Keratinocyte (primary cell): ENCODE measurements around the gene TBC1D2. TPM values are rescaled to one million over a fixed set of nuclear protein-coding genes. Genes with fewer than 3 reads are reported as not detected.

ENCODE experiments used
- DNase-seq: peaks from one replicate; pipeline ENCODE4 v3.0.0-alpha.2; 2011; ENCODE audit warnings: low read depth, missing footprints, low spot score
- FAIRE-seq: peaks from 2 replicates; lab custom pipeline; 2011; peaks lifted over from hg19 to GRCh38; lab: Jason Lieb, UNC
- H2AFZ ChIP-seq: 2 replicates; pipeline ENCODE4 v1.6.0; 2012; ENCODE audit warnings: low read length, control low read depth, inconsistent platforms; ENCODE audit not compliant: control insufficient read depth
- H3K27ac ChIP-seq: 2 replicates; pipeline ENCODE4 v1.5.1; 2011; ENCODE audit warnings: low read length; ENCODE audit not compliant: control insufficient read depth, insufficient read depth
- H3K27me3 ChIP-seq: 3 replicates; pipeline ENCODE4 v1.6.0; 2011; ENCODE audit warnings: low read length; ENCODE audit not compliant: control insufficient read depth, insufficient read depth; ENCODE audit errors: extremely low read depth
- H3K36me3 ChIP-seq, 2 experiments: 2 replicates in 1 of 2; 3 replicates in 1 of 2; pipeline ENCODE4 v1.5.1; 2011; ENCODE audit warnings: low read length in 2 of 2, mild to moderate bottlenecking in 1 of 2; ENCODE audit not compliant: control insufficient read depth in 2 of 2, insufficient read depth in 2 of 2; ENCODE audit errors: extremely low read depth in 1 of 2
- H3K4me1 ChIP-seq: 3 replicates; pipeline ENCODE4 v1.5.1; 2011; ENCODE audit warnings: low read length; ENCODE audit not compliant: control insufficient read depth, insufficient read depth; ENCODE audit errors: extremely low read depth
- H3K4me2 ChIP-seq: 3 replicates; pipeline ENCODE4 v1.6.0; 2011; ENCODE audit warnings: low read depth, low read length; ENCODE audit not compliant: control insufficient read depth, insufficient read depth; ENCODE audit errors: extremely low read depth
- H3K4me3 ChIP-seq, 3 experiments: fragments of 200-600 bp in 1 of 3; sonication (generic) in 1 of 3; 2 replicates in 2 of 3; 3 replicates in 1 of 3; pipeline ENCODE4 v1.5.1; 2011 to 2016; ENCODE audit warnings: low read length in 3 of 3, mild to moderate bottlenecking in 3 of 3, control low read depth in 2 of 3, inconsistent platforms in 1 of 3, low read depth in 1 of 3, mixed read lengths in 1 of 3, mixed run types in 1 of 3, moderate library complexity in 1 of 3; ENCODE audit not compliant: control insufficient read depth in 2 of 3, insufficient read depth in 2 of 3; ENCODE audit errors: extremely low read depth in 1 of 3
- H3K79me2 ChIP-seq: 2 replicates; pipeline ENCODE4 v1.6.0; 2012; ENCODE audit warnings: low read length; ENCODE audit not compliant: control insufficient read depth, insufficient read depth
- H3K9ac ChIP-seq: 3 replicates; pipeline ENCODE4 v1.6.0; 2011; ENCODE audit warnings: low read length; ENCODE audit not compliant: control insufficient read depth, insufficient read depth; ENCODE audit errors: extremely low read depth
- H3K9me1 ChIP-seq: 3 replicates; pipeline ENCODE4 v1.6.0; 2011; ENCODE audit warnings: low read length; ENCODE audit not compliant: control insufficient read depth, insufficient read depth; ENCODE audit errors: extremely low read depth
- H3K9me3 ChIP-seq: 2 replicates; pipeline ENCODE4 v1.5.1; 2012; ENCODE audit warnings: low read depth, low read length; ENCODE audit not compliant: control insufficient read depth
- H4K20me1 ChIP-seq: 3 replicates; pipeline ENCODE4 v1.6.0; 2011; ENCODE audit warnings: low read length; ENCODE audit not compliant: control insufficient read depth, insufficient read depth; ENCODE audit errors: extremely low read depth
- CTCF ChIP-seq, 3 experiments: IDR thresholded peaks in 1 of 3; conservative IDR thresholded peaks in 1 of 3; optimal IDR thresholded peaks in 1 of 3; 2 replicates in 2 of 3; 3 replicates in 1 of 3; pipeline versions ENCODE3 to v1.5.1; 2011; ENCODE audit warnings: low read length in 3 of 3, mild to moderate bottlenecking in 3 of 3, moderate library complexity in 2 of 3, control low read depth in 1 of 3, inconsistent platforms in 1 of 3; ENCODE audit not compliant: insufficient read depth in 2 of 3; ENCODE audit errors: extremely low read depth in 1 of 3
- EZH2 ChIP-seq: IDR thresholded peaks from one replicate; pipeline ENCODE4 v1.6.1; 2012; ENCODE audit warnings: inconsistent platforms, mild to moderate bottlenecking, low read length, moderate library complexity
- dilution Hi-C: fragments of 300-500 bp; cut with MboI; formaldehyde crosslinking; loops from one replicate; pipeline ENCODE4 v1.7.0; 2020; ENCODE audit warnings: low sequenced_read_pairs; ENCODE audit not compliant: extremely low pct_ligation_motif_present
- polyA plus RNA-seq, 5 experiments: library from polyadenylated mRNA; depleted of rRNA in 3 of 5; stranded (reverse) in 3 of 5; stranded (forward) in 1 of 5; unstranded in 1 of 5; fragments of >200 nt; gene quantifications; 1 replicate in 1 of 5; 2 replicates in 3 of 5; 3 replicates in 1 of 5; pipeline versions ENCODE4 v1.2.1 to v1.2.3, GENCODE V29; 2011 to 2012; ENCODE audit warnings: missing spikeins in 2 of 5, low read depth in 1 of 5, low replicate concordance in 1 of 5

TBC1D2 gene
- polyA plus RNA-seq, 1 donor (not counting 4 experiments of a cell fraction or from before 2014, with no cell fraction given) = 59.2 TPM

DNA sequence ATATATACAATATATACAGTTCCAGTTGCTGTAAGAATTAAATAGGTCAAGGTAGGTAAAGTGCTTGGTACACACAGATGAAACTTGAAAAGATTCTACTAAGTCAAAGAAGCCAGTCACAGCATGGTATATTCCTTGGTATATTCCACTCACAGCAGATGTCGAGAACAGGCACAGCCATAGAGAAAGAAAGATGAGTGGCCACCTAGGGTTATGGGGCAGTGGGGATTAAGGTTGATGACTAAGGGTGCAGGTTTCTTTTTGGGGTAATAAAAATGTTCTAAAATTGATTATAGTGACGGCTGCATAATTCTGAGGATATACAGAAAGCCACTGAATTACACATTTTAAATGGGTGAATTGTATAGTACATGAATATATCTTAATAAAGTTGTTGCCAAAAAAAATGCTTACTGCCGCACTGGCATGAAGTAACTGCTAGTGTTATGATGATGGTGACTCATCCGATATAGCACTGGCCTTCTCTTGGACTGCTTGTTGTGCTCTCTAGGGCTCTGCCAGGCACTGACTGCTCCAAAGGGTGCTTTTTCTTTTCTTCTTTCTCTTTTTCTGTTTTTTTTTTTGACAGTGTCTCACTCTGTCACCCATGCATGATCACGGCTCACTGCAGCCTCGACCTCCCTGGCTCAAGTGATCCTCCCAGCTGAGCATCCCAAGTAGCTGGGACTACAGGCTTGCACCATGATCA is 23.5 kb downstream of the TBC1D2 start:
- TF ChIP-seq CTCF (optimal IDR thresholded peaks at IDR 0.05 in 1 of 3, IDR thresholded peaks at IDR 0.05 in 1 of 3, conservative IDR thresholded peaks at IDR 0.05 in 1 of 3; ENCODE audit: extremely low read depth in 1 of 3, insufficient read depth in 2 of 3, low read length in 3 of 3) (no peak), EZH2 (no peak)
- H3K9me1 ChIP-seq = peaks cover 2% of the 10 kb centered on the region
- no peaks in the 10 kb centered on the region for H3K4me1 ChIP-seq
- FAIRE-seq (peak; percentile 36), DNase-seq (no peak)
- H3K9me3 ChIP-seq = no peaks in the 10 kb centered on the region
- H3K27me3 ChIP-seq = no peaks in the 10 kb centered on the region
- H2AFZ ChIP-seq = no peak overlapping the region
- H3K79me2 ChIP-seq = peaks cover 32% of the 10 kb centered on the region
- H3K27ac ChIP-seq = no peak overlapping the region
- H3K4me3 ChIP-seq = no peak overlapping the region
- peaks cover 39 to 73% of the 10 kb centered on the region in 2 experiments for H3K36me3 ChIP-seq
- no peak overlapping the region for H3K9ac ChIP-seq
- H4K20me1 ChIP-seq = no peaks in the 10 kb centered on the region
- no peak overlapping the region for H3K4me2 ChIP-seq
- dilution Hi-C loops = no loop called here

DNA sequence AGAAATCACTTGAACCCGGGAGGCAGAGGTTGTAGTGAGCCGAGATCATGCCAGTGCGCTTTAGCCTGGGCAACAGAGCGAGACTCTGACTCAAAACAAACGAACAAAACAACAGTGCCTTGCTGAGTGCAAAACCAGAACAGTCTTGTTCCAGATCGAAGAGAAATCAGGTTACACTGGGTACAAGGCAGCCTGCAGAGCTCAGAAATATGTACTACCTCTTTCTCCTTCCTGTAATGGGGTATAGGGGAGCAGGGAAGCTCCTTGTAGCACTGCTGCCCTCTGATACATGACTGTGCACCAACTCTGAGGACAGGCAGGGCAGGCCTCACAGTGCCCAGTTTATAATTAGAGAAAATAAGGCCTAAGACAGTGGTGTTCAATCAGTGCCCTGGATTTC is 24.7 kb downstream of the TBC1D2 start:
- dilution Hi-C loops = no loop called here
- no peak for DNase-seq
- H3K27ac ChIP-seq = no peak overlapping the region

More for the DNA sequence above, 24.7 kb downstream of the TBC1D2 start:
- H3K4me2 ChIP-seq = no peak overlapping the region
- H2AFZ ChIP-seq = no peak overlapping the region
- no peaks in the 10 kb centered on the region for H4K20me1 ChIP-seq
- no peak for TF ChIP-seq EZH2
- TF ChIP-seq CTCF (optimal IDR thresholded peaks at IDR 0.05 in 1 of 3, IDR thresholded peaks at IDR 0.05 in 1 of 3, conservative IDR thresholded peaks at IDR 0.05 in 1 of 3; ENCODE audit: extremely low read depth in 1 of 3, insufficient read depth in 2 of 3, low read length in 3 of 3) = no peak
- H3K9me3 ChIP-seq = no peaks in the 10 kb centered on the region
- H3K4me1 ChIP-seq = no peaks in the 10 kb centered on the region
- H3K9ac ChIP-seq = no peak overlapping the region
- H3K27me3 ChIP-seq = no peaks in the 10 kb centered on the region
- no peak for FAIRE-seq
- H3K36me3 ChIP-seq = peaks cover 43 to 74% of the 10 kb centered on the region in 2 experiments
- H3K79me2 ChIP-seq = peaks cover 26% of the 10 kb centered on the region
- no peak overlapping the region for H3K4me3 ChIP-seq
- peaks cover 2% of the 10 kb centered on the region for H3K9me1 ChIP-seq
